GM21786 (cell line): ENCODE measurements around the gene UPK3B.
"Not testable (repeated sequence)": the region's sequence is repeated elsewhere in the genome, so short reads cannot be mapped to it uniquely, and the experiment has no call there.

Experiments used
- ATAC-seq: cut with Tn5 transposase; IDR thresholded peaks from one replicate; pipeline ENCODE4 v1.9.1; 2021; ENCODE audit not compliant: unreplicated experiment

UPK3B gene

DNA sequence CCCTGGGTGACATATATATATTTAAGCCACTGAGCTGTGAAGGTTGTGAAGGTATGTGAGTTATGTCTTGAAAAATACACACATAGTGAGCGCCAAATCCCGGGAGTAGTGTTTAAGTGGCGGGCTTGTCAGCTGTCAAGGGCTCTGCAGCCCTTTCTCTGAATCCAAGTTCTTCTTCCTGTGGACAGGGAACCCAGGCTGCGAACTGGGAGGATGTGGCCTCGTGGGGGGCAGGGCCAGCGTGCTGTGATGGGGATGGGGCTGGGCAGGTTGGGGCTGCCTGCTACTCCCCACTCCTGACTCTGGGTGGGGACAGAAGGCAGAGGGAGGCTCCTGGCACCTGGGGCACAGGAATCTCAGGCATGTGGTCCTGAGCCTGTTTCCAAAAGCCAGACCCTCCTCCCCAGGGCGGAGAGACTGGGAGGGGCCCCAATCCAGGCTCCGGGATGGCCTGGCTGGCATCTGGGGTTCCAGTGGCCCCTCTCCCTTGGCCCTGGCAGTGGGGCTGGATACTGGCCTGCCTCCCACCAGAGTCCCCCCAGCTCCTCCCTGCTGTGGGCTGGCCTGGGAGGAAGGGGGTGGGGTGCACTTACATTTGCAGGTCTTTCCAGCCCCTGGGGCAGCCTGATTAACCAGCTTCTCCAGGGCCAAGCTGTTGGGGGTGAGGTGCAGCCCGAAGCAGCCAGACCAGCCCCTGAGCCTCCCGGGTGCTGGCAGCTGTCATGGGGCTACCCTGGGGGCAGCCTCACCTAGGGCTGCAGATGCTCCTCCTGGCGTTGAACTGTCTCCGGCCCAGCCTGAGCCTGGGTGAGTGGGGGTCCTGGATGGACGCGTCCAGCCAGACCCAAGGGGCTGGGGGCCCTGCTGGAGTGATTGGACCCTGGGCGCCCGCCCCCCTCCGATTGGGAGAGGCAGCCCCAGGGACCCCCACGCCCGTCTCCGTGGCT is at the start of gene UPK3B:
Gene UPK3B, plus strand, starts transcription at position 622 of the 947 bp plus-strand sequence. Its CDS starts 101 bp downstream, at position 723.
- ATAC-seq = no peak

DNA sequence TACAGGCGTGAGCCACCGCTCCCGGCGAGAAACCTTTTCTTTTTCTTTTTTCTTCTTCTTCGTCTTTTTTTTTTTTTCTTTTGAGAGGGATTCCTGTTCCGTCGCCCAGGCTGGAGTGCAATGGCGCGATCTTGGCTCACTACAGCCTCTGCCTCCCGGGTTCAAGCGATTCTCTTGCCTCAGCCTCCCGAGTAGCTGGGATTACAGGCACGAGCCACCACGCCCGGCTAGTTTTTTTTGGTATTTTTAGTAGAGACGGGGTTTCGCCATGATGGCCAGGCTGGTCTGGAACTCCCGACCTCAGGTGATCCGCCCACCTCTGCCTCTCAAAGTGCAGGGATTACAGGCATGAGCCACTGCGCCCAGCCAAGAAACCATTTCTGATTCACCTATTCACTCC is 49.6 kb upstream of the UPK3B start:
- ATAC-seq = not testable (repeated sequence)

DNA sequence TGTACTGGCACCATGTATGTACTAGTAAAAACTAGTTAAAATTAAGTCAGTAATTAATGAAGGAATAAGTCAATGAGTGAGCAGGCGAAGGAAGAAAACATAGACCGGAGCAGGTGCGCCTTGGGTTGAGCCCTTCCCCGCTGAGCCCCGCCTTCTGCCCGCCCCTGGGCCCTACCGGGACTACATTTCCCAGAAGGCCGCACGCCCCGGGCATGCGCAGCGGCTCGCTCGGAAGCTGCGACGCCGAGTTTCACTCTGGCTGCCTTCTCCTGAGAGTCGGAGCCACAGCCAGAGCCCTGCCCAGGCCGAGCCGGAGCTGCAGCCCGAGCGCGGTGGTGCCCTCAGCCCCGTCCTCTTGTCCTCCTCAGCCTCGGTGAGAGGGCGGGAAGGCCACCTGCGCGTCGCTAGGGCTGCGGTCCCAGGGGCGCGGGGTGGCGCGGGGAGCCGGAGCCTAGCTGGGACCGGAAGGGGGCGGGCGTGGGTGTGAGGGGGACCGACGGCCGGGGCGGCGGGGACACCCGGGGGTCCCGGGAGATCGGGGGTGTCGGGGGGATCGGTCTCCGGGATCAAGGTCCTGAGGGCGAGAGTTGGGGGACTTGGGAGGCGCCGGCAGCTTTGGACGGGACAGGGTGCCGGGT is 48.8 kb upstream of the UPK3B start, which contains the start of gene DTX2:
Gene DTX2, plus strand, starts transcription at position 246 of the 638 bp plus-strand sequence. CDS start 18,801 bp downstream, outside the sequence.
- peak; percentile 97 for ATAC-seq

DNA sequence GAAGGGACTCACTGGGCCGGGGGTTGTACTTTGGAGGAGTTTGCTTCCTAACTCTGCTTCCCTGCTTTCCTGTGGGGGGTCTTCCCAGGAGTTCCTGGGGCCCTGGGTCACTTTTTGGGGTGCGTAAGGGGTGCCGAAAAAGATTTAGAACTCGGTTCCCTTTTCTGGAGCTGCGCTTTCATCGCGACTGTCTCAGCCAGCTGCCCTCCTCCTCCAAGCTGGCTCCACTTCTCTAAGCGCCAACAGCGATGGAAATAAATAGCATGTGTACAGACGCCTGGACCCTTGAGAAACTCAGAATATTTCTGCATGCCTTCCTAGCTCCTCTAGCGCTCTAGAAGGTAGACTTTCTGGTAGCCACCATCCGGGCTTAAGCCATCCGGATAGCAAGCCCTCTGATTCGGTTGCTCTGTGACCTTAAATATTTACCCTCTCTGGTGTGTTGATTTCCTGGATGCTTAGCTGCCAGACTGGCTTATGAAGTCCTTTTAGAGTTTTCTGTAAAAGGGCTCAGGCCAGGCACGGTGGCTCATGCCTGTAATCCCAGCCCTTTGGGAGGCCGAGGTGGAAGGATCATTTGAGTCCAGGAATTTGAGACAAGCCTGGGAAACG is 48.0 kb upstream of the UPK3B start:
- ATAC-seq = not testable (repeated sequence)

DNA sequence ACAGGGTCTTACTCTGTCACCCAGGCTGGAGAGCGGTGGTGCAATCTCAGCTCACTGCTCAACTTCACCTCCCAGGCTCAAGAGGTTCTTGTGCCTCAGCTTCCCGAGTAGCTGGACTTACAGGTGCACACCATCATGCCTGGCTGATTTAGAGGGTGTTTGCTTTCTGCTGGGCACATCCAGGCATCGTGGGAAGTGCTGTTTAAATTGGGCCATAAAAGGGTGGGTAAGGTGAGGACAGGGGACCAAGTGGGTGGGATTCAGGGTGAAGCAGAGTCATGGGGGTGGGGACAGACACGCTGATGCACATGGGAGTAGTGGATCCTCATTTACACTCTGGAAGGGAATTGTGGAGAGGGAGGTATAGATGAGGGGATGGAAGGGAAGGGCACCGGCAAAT is 45.4 kb upstream of the UPK3B start:
- ATAC-seq = not testable (repeated sequence)

DNA sequence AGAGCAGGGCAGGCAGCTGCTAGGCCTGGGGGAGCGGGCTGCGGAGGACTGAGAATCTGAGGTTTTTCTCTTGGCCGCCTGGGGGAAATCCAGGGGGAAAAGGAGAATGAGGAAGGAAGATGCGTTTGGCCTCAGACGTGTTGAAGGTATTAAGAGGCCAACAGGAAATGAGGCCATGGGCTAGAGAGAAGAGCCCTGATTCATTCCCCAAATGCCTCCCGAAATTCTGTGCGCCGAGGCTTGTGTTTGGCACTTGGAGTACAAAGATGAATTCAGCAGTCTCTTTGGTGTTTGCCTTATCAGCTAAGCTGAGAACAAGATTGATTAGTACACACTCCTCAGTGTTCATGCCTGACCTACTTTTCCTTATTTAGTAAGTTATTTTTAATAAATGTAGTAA is 44.4 kb upstream of the UPK3B start:
- not testable (repeated sequence) for ATAC-seq

DNA sequence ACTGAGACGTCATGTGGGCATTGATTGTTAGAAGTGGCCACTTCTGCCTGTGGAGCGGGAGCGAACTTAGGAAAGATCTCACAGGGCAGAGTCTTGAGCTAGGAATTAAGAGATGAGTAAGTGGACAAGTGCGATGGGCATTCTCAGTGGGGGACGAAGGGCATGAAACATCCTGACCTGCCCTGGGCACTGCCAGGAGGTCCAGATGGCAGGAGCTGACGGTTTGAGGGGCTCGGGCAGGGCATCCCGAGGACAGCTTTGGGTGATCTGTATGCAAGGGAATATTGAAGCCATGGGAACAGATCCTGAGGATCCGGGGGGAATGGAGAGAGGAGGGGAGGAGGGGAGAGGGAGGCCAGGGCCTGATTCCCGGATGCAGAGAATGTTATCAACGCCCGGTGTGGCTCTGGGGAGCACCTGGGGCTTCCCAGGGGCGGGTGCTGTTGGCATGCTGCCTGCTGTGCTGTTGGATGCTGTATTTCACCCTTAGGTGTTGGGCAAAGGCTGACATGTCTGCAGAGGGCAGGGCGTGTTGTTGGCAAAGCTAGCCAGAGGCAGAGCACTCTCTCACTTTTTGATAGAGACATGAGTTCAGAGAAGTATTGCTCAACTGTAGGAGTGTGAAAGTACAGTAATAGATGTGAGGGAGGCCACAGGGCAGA is 42.5 kb upstream of the UPK3B start:
- peak; percentile 64 for ATAC-seq

DNA sequence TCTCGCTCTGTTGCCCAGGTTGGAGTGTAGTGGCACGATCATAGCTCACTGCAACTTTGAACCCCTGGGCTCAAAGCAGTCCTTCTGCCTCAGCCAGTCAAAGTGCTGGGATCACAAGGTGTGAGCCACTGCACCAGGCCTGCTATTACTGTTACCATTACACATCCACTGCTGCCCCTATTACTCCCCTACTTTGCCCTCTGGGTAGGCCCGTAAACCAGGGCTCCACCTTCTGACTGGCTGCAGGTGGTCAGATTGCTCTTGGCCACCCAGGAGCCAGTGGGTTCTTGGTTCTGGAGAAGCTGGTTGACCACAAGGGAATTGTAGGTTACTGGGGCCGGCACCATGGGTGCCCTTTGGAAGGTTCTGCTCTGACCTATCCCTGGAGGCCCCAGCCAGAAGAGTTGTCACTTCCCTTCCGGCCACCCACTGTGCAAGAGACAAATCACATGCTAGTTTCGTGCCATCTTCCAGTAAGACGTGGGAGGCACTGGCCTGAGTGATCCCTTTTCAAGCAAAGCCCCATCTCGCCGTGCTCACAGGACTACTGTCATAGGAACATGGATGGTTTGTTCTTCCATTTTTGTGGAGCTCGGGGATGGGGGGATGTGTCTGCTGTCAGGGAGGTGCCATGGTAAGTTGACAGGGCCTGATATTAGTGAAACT is 38.7 kb upstream of the UPK3B start:
- not testable (repeated sequence) for ATAC-seq

DNA sequence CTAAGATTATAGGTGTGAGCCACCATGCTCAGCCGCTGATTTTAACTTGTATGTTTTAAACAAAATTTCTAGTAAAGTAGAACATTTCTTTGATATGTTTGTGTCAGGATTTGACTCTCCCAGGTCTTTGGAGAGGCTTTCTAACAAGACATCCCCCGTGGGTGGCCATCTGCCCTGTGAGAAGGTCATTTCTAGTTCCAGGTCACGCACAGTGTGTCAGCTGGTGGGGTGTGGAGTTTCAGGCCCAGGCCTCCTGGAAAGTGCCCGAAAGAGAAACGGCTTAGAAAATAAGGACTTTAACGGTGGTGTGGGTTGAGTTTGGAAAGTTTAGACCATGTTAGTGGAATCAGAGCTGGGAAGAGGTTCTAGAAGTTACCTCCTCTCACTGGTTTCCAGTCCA is 37.3 kb upstream of the UPK3B start:
- ATAC-seq = not testable (repeated sequence)

DNA sequence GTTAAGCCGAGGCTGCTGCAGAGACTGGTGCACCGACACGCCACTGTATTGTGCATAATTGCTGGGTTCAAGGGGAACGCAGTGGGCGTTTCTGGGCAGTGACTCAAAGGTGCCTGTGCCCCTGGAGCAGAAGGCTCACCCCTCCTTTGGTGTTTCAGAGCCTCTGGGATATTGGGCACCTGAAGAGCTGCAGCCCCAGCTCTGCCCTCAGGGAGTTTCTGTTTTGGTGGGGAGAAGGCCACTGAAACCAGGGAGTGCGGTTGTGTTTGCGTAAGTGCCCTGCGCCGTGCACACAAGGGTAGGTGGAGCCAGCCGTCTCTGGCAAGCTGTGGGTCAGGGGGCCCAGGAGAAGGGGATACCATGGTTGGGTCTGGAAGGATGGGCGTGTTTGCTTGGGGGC is 34.1 kb upstream of the UPK3B start:
- ATAC-seq = not testable (repeated sequence)

DNA sequence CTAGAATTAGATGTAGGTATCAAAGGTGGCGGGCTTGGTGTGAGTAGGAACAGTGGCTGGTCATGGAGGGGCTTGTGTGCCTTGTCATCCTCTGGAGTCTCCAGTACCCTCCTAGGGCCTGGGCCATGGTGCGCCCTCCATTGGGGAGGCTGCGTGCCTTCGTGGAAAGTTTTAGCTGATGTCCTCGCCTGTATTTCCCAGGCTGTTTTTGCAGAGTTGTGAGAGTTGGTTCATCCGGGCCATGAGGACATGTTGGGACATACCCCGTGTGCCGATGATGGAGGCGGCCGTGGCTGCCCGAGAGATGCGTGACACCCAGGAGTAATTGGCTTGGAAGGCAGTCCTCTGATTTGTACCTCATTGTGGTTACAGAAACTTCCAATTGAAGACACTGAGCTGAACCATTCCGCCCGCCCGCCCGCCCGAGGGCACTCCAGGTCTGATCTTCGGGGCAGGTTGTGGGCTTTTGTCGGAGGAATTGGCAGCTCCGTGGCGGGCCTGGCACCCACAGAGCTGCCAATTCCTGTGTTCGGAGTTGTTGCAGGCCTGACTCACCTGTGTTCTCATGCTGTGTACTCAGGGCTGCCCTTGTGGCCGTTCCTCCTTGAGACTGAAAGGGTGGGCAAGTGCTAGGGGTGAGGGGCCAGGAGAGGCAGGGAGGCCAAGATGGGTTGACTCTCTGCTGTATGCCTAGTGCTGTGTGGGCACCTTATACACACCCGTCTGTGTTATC is 33.4 kb upstream of the UPK3B start:
- ATAC-seq = not testable (repeated sequence)

DNA sequence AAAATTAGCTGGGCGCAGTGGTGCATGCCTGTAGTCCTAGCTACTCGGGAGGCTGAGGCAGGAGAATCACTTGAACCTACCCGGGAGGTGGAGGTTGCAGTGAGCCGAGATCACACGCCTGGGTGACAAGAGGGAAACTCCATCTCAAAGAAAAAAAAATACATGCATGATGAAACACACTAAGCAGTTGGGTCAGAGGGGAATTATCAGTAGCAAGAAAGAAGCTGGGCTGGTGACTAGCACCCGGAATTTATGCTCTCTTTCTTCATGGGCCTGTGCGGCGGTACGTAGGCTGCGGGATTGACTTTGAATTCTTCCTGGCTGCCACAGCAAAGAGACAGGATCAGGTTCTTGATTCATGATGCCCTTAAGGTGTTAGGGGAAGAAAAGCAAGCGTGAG is 30.7 kb upstream of the UPK3B start:
- ATAC-seq = not testable (repeated sequence)

DNA sequence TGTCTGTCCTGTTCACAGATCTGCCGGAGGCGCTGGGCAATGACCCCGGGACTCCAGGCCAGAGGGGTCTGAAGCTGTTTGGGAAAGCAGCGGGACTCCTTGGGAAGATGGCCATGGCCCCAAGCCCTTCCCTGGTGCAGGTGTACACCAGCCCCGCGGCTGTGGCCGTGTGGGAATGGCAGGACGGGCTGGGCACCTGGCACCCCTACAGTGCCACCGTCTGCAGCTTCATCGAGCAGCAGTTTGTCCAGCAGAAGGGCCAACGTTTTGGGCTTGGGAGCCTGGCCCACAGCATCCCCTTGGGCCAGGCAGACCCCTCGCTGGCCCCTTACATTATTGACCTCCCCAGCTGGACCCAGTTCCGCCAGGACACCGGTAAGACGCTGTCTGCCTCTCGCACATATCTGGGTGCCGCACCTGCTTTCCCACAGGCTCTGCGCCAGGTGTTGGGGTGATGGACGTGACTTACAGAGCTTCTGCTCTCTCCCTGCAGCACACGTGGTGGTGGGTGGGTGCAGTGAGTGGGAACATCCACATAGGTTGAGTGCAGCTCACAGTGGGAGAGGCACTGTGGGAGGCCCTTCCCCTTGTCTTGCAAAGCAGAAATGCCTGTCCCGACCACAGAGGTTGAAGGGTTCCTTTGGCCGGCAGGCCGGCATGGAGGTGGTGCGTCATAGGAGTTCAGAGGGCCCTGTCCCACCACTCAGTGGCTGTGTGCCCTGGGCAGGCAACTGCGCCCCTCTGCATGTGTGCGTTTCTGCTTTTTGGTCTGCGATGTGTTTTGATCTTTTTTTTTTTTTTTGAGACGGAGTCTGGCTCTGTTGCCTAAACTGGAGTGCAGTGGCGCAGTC is 29.7 kb upstream of the UPK3B start:
- not testable (repeated sequence) for ATAC-seq

DNA sequence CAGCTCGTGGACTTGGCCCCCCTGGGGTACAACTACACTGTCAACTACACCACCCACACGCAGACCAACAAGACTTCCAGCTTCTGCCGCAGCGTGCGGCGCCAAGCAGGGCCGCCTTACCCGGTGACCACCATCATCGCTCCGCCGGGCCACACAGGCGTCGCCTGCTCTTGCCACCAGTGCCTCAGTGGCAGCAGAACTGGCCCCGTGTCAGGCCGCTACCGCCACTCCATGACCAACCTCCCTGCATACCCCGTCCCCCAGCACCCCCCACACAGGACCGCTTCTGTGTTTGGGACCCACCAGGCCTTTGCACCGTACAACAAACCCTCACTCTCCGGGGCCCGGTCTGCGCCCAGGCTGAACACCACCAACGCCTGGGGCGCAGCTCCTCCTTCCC is 27.7 kb upstream of the UPK3B start:
- ATAC-seq = not testable (repeated sequence)

DNA sequence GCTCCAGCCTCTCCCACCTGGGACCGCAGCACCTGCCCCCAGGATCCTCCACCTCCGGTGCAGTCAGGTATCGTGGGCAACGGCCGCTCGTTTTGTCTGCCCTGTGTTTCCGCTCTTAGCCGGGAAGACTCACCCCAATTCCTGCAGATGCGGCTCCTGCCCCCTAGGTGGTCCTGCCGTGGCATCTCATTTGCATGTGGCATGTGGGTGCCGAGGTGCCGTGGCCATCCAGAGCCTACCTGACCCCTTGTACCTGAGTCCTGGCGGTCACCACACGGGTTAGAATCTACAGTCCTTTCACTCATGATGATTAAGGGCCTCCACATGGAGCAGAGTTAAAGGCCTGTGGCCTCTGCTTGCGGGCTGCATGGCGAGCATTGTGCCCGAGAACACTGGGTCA is 27.3 kb upstream of the UPK3B start:
- not testable (repeated sequence) for ATAC-seq

DNA sequence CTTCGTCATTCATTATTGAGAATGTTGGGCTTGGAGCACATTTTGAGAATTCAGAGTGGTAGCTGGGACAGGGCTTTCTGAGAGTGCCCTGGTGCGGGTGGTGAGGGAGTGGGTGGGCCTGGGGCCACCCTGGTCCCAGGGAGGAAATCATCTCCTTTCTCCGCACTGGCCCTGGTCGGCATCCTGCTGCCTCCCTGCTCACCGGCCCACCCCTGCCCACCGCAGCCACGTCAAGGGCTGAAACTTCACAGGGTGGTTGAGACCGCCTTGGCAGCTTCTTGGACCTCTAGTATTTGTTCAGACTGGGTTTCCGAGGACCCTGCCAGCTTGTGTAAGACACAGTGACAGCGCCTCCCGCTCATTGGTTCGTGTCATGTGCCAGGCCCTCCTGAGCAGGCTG is 25.9 kb upstream of the UPK3B start:
- ATAC-seq = not testable (repeated sequence)

DNA sequence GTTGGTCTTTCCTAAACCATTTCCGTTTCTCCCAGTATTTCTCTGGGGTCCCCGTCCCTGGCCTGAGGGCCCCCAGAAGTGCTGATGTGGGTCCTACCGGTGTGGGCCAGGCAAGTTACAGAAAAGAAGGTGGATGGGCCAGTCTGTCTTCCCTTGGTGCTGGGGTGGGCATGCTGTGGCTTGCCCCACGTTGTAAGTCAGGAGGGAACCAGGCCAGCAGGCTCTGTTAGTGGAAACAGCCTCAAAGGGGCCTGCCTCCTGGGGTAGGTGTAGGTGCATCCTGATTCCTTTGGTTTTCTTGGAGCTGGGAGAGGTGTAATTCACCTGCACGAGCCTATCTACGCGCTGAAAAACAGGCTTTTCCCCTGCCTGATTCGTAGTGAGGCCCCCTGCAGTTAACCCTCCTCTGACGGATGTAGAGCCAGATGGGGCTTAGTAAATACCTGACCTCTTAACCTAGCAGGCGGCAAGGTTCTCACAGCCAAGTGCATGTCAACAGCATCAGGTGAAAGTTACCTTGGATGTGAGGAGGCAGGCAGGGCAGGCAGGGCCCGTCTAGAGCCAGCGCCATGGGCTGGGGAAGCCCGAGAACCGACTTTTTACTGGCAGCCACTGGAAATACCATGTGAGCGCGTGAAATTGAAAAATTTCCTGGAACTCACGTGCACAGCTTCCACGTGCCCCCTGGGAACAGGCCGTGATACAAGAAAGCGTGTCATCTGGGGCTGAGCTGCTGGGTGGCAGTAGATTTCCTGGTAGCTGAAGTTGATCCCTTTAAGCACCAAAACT is 24.3 kb upstream of the UPK3B start:
- ATAC-seq = peak; percentile 15

DNA sequence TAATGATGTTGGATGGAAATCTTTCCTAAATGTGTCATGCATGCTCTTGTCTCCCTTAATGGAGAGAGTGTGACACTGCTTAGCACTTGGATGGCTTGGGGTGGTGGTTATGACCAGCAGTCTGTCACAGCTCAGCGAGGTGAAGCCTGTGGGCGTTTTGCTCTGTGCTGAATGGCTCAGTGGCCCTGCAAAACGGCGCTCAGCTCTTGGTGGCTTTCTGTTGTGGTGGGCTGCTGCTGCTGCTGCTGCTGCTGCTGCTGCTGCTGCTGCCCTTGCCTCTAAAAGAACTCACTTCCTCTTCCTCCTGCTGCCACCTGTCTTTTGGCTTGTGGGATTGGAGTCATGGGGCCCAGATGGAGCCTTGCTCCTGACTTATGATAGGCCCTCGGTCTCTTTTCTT is 23.7 kb upstream of the UPK3B start:
- peak; percentile 98 for ATAC-seq
